ENCODE results near the gene LDLRAP1. TPM values are rescaled to one million over a fixed set of nuclear protein-coding genes. Genes with fewer than 3 reads are reported as not detected.

The LDLRAP1 gene
- total RNA-seq, 1 experiment from 2014 or later: 16.3 TPM

DNA sequence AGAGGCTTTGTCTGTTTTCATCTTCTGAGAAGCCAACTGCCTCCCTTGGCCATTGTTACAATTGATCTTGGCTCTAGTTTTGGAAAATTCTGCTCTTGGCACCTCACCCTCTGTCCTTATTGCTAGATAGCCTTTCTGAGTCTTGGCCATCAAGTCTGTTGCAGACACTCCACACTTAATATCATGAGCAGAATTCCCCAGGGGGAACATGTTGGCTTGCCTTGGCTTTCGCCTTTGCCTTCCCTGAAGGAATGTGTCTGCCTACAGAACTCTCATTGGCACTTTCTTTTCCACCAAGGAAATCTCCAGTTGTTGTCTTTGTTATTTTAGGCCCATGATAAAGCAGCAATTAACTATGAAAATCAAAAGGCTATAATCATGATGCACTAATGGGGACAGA is 42.7 kb upstream of the LDLRAP1 start:
- TF ChIP-seq KAT7 (CRISPR knock-in tag; IDR thresholded peaks at IDR 0.05; ENCODE audit: borderline replicate concordance) (no peak), ZNF138 (CRISPR knock-in tag; conservative IDR thresholded peaks at IDR 0.05) (no peak), GTF2I (CRISPR knock-in tag; conservative IDR thresholded peaks at IDR 0.05) (no peak), HMGA2 (CRISPR knock-in tag; IDR thresholded peaks at IDR 0.05) (no peak), PRRX2 (CRISPR knock-in tag; IDR thresholded peaks at IDR 0.05) (no peak), ZBTB21 (CRISPR knock-in tag; IDR thresholded peaks at IDR 0.05; ENCODE audit: borderline replicate concordance) (no peak), E2F1 (CRISPR knock-in tag; IDR thresholded peaks at IDR 0.05) (no peak), IRF2 (CRISPR knock-in tag; IDR thresholded peaks at IDR 0.05; ENCODE audit: borderline replicate concordance, low read depth) (no peak)
- TF ChIP-seq, protein P1, sequence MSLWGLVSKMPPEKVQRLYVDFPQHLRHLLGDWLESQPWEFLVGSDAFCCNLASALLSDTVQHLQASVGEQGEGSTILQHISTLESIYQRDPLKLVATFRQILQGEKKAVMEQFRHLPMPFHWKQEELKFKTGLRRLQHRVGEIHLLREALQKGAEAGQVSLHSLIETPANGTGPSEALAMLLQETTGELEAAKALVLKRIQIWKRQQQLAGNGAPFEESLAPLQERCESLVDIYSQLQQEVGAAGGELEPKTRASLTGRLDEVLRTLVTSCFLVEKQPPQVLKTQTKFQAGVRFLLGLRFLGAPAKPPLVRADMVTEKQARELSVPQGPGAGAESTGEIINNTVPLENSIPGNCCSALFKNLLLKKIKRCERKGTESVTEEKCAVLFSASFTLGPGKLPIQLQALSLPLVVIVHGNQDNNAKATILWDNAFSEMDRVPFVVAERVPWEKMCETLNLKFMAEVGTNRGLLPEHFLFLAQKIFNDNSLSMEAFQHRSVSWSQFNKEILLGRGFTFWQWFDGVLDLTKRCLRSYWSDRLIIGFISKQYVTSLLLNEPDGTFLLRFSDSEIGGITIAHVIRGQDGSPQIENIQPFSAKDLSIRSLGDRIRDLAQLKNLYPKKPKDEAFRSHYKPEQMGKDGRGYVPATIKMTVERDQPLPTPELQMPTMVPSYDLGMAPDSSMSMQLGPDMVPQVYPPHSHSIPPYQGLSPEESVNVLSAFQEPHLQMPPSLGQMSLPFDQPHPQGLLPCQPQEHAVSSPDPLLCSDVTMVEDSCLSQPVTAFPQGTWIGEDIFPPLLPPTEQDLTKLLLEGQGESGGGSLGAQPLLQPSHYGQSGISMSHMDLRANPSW (CRISPR knock-in tag; conservative IDR thresholded peaks at IDR 0.05; ENCODE audit: low read depth): no peak
- TF ChIP-seq, protein P2, sequence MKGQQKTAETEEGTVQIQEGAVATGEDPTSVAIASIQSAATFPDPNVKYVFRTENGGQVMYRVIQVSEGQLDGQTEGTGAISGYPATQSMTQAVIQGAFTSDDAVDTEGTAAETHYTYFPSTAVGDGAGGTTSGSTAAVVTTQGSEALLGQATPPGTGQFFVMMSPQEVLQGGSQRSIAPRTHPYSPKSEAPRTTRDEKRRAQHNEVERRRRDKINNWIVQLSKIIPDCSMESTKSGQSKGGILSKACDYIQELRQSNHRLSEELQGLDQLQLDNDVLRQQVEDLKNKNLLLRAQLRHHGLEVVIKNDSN (CRISPR knock-in tag; IDR thresholded peaks at IDR 0.05): no peak
- TF ChIP-seq, protein P3, sequence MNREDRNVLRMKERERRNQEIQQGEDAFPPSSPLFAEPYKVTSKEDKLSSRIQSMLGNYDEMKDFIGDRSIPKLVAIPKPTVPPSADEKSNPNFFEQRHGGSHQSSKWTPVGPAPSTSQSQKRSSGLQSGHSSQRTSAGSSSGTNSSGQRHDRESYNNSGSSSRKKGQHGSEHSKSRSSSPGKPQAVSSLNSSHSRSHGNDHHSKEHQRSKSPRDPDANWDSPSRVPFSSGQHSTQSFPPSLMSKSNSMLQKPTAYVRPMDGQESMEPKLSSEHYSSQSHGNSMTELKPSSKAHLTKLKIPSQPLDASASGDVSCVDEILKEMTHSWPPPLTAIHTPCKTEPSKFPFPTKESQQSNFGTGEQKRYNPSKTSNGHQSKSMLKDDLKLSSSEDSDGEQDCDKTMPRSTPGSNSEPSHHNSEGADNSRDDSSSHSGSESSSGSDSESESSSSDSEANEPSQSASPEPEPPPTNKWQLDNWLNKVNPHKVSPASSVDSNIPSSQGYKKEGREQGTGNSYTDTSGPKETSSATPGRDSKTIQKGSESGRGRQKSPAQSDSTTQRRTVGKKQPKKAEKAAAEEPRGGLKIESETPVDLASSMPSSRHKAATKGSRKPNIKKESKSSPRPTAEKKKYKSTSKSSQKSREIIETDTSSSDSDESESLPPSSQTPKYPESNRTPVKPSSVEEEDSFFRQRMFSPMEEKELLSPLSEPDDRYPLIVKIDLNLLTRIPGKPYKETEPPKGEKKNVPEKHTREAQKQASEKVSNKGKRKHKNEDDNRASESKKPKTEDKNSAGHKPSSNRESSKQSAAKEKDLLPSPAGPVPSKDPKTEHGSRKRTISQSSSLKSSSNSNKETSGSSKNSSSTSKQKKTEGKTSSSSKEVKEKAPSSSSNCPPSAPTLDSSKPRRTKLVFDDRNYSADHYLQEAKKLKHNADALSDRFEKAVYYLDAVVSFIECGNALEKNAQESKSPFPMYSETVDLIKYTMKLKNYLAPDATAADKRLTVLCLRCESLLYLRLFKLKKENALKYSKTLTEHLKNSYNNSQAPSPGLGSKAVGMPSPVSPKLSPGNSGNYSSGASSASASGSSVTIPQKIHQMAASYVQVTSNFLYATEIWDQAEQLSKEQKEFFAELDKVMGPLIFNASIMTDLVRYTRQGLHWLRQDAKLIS (CRISPR knock-in tag; IDR thresholded peaks at IDR 0.05; ENCODE audit: borderline replicate concordance): no peak
- ChIA-PET CTCF (interaction anchor here (1.1 to 7.0 kb wide), 2 partner anchors 20 to 36 kb away, joined by 4 to 175 read pairs; no protein-coding TSS in a partner anchor), POLR2A (no interaction called here)
- Mint-ChIP-seq H3K4me3 (no peak overlapping the region), H3K4me1 (peaks cover 31% of the 10 kb centered on the region), H3K27ac (no peak overlapping the region), H3K27me3 (ENCODE audit: low read depth) (no peaks in the 10 kb centered on the region), H3K36me3 (no peaks in the 10 kb centered on the region), H3K9me3 (no peaks in the 10 kb centered on the region)
- no peak for ATAC-seq
- no peak for DNase-seq (ENCODE audit: low spot score)

- ChIA-PET CTCF (interaction anchor here (0.8 to 7.0 kb wide), 16 partner anchors 9 to 537 kb away, joined by 3 to 175 read pairs (median 4); partner anchors contain the start of gene MACO1), POLR2A (no interaction called here)
- TF ChIP-seq USF2 (CRISPR knock-in tag; IDR thresholded peaks at IDR 0.05): peak; percentile 40; the same call in 1 of the 2 replicates
- no peak for TF ChIP-seq FOXP4 (CRISPR knock-in tag; IDR thresholded peaks at IDR 0.05)
- no peak for TF ChIP-seq ZNF416 (CRISPR knock-in tag; IDR thresholded peaks at IDR 0.05)
- no peak for TF ChIP-seq CREM (CRISPR knock-in tag; IDR thresholded peaks at IDR 0.05)
- TF ChIP-seq, protein P4, sequence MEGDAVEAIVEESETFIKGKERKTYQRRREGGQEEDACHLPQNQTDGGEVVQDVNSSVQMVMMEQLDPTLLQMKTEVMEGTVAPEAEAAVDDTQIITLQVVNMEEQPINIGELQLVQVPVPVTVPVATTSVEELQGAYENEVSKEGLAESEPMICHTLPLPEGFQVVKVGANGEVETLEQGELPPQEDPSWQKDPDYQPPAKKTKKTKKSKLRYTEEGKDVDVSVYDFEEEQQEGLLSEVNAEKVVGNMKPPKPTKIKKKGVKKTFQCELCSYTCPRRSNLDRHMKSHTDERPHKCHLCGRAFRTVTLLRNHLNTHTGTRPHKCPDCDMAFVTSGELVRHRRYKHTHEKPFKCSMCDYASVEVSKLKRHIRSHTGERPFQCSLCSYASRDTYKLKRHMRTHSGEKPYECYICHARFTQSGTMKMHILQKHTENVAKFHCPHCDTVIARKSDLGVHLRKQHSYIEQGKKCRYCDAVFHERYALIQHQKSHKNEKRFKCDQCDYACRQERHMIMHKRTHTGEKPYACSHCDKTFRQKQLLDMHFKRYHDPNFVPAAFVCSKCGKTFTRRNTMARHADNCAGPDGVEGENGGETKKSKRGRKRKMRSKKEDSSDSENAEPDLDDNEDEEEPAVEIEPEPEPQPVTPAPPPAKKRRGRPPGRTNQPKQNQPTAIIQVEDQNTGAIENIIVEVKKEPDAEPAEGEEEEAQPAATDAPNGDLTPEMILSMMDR (IDR thresholded peaks at IDR 0.05): peak; percentile 71; the same call in 1 of the 2 replicates
- no peak overlapping the region for H3K4me3 Mint-ChIP-seq
- peaks cover 38% of the 10 kb centered on the region for H3K4me1 Mint-ChIP-seq
- H3K9me3 Mint-ChIP-seq: no peaks in the 10 kb centered on the region
- 0 out of 2 replicates have a peak overlapping the region, but pooled peaks have one; percentile 60 for H3K27ac Mint-ChIP-seq
- H3K27me3 Mint-ChIP-seq (ENCODE audit: low read depth): no peaks in the 10 kb centered on the region
- ATAC-seq (peak; percentile 80), DNase-seq (ENCODE audit: low spot score) (peak; percentile 90)
- H3K36me3 Mint-ChIP-seq: no peaks in the 10 kb centered on the region
These were observed 42.0 kb upstream of the LDLRAP1 start for GRCh38 chr1:25501235-25502058.

Measured in WTC11 (cell line).